ENCODE data around the gene ACER2.

GRCh38 chr9:19408316-19408692 lies 505 bp upstream of the ACER2 start:
- TF ChIP-seq CTCF (IDR thresholded peaks at IDR 0.05) (no peak), POLR2A (IDR thresholded peaks at IDR 0.05) (no peak)
